ENCODE measurements around the gene SP140L. TPM values are rescaled to one million over a fixed set of nuclear protein-coding genes. Genes with fewer than 3 reads are reported as not detected.

The SP140L gene
- total and polyA plus RNA-seq, 10 of the 15 experiments (the other 5 are each of a cell fraction or from before 2014, with no cell fraction given): 4.7 to 28.6 (median 15.0) TPM

- TF ChIP-seq ZNF687 (IDR thresholded peaks at IDR 0.05): no peak
- no peak for TF ChIP-seq ZNF622 (IDR thresholded peaks at IDR 0.05)
- TF ChIP-seq BCLAF1 (IDR thresholded peaks at IDR 0.05): no peak
- no peak for TF ChIP-seq CUX1 (IDR thresholded peaks at IDR 0.05; ENCODE audit: insufficient replicate concordance, low read depth, low read length)
Observed at GRCh38 chr2:230324503-230324902, 2.5 kb upstream of the SP140L start (continued).

Measured in GM12878 (cell line).